ENCODE data around the gene CUL3.

Gene CUL3

DNA sequence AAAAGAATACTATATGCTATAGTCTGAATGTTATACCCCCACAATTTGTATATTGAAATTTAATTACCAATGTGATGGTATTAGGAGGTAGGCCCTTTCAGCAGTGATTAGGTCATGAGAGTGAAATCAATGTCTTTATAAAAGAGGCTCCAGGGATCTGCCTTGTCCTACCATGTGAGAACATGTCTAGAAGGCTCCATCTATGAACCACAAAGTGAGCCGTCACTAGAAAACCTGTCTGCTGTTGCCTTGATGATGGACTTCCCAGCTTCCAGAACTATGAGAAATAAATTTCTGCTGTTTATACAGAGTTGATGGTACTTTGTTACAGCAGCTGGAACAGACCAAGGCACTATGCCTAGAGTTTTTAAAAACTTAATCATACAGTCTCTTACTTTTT lies 136.9 kb downstream of the CUL3 start:
- H3K9ac ChIP-seq = no peak overlapping the region
- H3K27ac ChIP-seq = no peak overlapping the region
- TF ChIP-seq, protein P1, sequence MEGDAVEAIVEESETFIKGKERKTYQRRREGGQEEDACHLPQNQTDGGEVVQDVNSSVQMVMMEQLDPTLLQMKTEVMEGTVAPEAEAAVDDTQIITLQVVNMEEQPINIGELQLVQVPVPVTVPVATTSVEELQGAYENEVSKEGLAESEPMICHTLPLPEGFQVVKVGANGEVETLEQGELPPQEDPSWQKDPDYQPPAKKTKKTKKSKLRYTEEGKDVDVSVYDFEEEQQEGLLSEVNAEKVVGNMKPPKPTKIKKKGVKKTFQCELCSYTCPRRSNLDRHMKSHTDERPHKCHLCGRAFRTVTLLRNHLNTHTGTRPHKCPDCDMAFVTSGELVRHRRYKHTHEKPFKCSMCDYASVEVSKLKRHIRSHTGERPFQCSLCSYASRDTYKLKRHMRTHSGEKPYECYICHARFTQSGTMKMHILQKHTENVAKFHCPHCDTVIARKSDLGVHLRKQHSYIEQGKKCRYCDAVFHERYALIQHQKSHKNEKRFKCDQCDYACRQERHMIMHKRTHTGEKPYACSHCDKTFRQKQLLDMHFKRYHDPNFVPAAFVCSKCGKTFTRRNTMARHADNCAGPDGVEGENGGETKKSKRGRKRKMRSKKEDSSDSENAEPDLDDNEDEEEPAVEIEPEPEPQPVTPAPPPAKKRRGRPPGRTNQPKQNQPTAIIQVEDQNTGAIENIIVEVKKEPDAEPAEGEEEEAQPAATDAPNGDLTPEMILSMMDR (IDR thresholded peaks at IDR 0.05) = no peak

DNA sequence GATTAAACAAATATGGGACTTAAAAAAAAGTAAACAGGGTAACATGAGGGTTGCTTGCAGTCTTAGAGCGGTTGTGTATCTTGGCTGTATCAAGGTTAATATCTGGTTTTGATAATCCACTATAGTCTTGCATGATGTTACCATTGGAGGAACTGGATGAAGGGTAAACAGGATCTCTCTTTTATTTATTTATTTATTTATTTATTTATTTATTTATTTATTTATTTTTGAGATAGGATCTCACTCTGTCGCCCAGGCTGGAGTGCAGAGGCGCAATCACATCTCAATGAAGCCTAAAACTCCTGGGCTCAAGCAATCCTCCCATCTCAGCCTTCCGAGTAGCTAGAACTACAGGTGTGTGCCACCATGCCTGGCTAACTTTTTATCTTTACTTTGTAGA lies 140.4 kb downstream of the CUL3 start:
- H3K4me3 ChIP-seq (ENCODE audit: low read depth, low read length) = no peak overlapping the region
- TF ChIP-seq, protein P1 (IDR thresholded peaks at IDR 0.05) = no peak
- H3K4me1 ChIP-seq = no peaks in the 10 kb centered on the region
- H3K4me2 ChIP-seq (ENCODE audit: low read length) = no peak overlapping the region
- no peak overlapping the region for H2AFZ ChIP-seq
- no peak overlapping the region for H3K9ac ChIP-seq
- H3K79me2 ChIP-seq = no peaks in the 10 kb centered on the region
- H3K27me3 ChIP-seq (ENCODE audit: control insufficient read depth, insufficient read depth, low read length) = no peaks in the 10 kb centered on the region
- no peaks in the 10 kb centered on the region for H3K9me3 ChIP-seq (ENCODE audit: control insufficient read depth, low read length)
- no peak overlapping the region for H3K27ac ChIP-seq
- no peaks in the 10 kb centered on the region for H3K36me3 ChIP-seq (ENCODE audit: control insufficient read depth, insufficient read depth, low read length)

More for the DNA sequence above, 136.9 kb downstream of the CUL3 start:
- H3K9me3 ChIP-seq (ENCODE audit: control insufficient read depth, low read length) = no peaks in the 10 kb centered on the region
- H3K36me3 ChIP-seq (ENCODE audit: control insufficient read depth, insufficient read depth, low read length) = no peaks in the 10 kb centered on the region
- peak overlapping the region; percentile 11 for H2AFZ ChIP-seq
- no peak overlapping the region for H3K4me3 ChIP-seq (ENCODE audit: low read depth, low read length)
- H3K4me2 ChIP-seq (ENCODE audit: low read length) = no peak overlapping the region
- no peaks in the 10 kb centered on the region for H3K4me1 ChIP-seq
- H3K27me3 ChIP-seq (ENCODE audit: control insufficient read depth, insufficient read depth, low read length) = no peaks in the 10 kb centered on the region
- H3K79me2 ChIP-seq = no peaks in the 10 kb centered on the region

DNA sequence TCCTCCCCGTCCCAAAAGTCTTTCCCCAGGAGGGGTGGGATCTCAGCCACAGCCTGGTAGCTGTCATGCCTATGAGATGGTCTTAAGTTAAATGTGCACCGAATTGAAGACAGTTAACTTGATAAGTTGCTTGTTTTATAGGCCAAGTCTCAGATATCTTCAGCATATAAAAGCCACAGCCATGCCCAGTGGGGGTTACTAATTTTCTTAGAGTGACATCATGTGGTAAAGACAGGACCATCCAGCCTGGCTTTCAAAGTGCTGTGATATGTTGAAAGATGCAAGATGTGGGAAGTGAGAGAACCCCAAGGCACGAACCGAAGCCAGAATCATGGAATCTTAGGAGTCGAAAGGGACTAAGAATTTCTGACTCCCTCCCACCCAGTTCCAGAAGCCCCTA lies 141.1 kb downstream of the CUL3 start:
- no peaks in the 10 kb centered on the region for H3K4me1 ChIP-seq
- no peak overlapping the region for H3K27ac ChIP-seq
- no peaks in the 10 kb centered on the region for H3K27me3 ChIP-seq (ENCODE audit: control insufficient read depth, insufficient read depth, low read length)
- no peaks in the 10 kb centered on the region for H3K79me2 ChIP-seq
- H3K36me3 ChIP-seq (ENCODE audit: control insufficient read depth, insufficient read depth, low read length) = no peaks in the 10 kb centered on the region
- no peak overlapping the region for H3K9ac ChIP-seq
- H3K4me2 ChIP-seq (ENCODE audit: low read length) = no peak overlapping the region
- H2AFZ ChIP-seq = peak overlapping the region; percentile 35
- no peaks in the 10 kb centered on the region for H3K9me3 ChIP-seq (ENCODE audit: control insufficient read depth, low read length)
- H3K4me3 ChIP-seq (ENCODE audit: low read depth, low read length) = no peak overlapping the region
- TF ChIP-seq, protein P1 (IDR thresholded peaks at IDR 0.05) = peak; percentile 41

DNA sequence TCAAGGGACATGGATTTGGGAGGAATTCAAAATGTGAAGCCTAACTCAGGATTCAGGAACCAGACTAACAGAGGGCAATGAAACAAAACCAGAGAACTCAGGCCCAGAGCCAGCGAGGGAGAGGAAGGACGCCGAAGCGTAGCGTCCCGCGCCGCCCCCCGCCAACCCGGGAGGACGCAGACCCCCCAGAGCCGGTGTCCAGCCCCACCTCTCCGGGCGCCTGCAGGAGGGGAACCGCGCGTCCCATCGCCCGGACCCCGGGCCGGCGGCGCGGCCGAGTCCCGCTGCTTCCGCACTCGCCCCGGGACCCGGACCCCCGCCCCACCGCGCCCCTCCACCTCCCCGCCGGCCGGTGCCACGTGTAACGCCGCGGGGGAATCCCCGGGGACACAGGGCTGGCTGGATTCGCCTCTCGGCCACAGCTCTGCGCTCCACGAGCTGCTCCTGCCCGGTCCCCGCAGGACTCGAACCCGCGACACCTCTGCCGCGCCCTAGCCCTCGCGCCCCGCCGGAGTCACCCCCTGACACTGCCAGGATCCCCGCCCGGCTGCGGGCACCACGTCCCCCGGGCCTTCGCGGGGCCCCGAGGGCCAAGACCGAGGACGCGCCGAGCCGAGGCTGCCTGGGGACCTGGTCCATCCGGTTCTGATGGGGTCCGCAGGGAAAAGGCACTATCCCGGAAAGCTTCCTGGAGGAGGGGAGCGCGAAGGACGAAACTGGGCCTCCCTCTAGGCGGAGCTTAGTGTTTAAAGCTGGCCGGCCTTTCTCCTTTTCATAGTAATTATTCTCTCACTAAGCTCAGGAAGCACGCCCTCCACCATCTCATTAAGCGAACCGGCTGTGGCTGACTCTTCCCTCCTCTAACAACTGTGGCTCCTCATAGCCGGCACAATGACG lies 142.8 kb downstream of the CUL3 start:
- peak overlapping the region; percentile 80 for H2AFZ ChIP-seq
- no peaks in the 10 kb centered on the region for H3K27me3 ChIP-seq (ENCODE audit: control insufficient read depth, insufficient read depth, low read length)
- H3K4me2 ChIP-seq (ENCODE audit: low read length) = peak overlapping the region; percentile 49
- H3K4me1 ChIP-seq = no peaks in the 10 kb centered on the region
- no peak overlapping the region for H3K9ac ChIP-seq
- no peak overlapping the region for H3K27ac ChIP-seq
- no peaks in the 10 kb centered on the region for H3K79me2 ChIP-seq
- peak overlapping the region; percentile 22 for H3K4me3 ChIP-seq (ENCODE audit: low read depth, low read length)
- H3K9me3 ChIP-seq (ENCODE audit: control insufficient read depth, low read length) = no peaks in the 10 kb centered on the region
- TF ChIP-seq, protein P1 (IDR thresholded peaks at IDR 0.05) = no peak
- no peaks in the 10 kb centered on the region for H3K36me3 ChIP-seq (ENCODE audit: control insufficient read depth, insufficient read depth, low read length)

DNA sequence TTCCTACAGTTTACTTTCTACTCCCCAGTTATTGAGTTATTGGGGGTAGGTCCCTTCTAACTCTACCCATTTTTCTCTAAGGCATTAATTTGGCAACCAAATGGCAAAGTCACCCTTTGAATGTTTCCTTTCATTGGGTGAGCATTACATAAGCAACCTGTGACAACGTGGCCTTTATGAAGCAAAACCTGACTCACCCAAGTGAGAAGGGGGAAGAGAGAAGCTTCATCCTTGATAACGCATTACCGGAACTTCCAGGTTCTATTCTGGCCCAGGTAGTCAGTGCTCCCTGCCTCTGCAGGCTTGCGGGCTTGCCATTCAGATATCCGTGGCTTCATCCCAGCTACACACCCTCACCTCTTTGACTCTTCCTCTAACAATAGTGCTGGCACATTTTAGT lies 144.2 kb downstream of the CUL3 start:
- Histone ChIP-seq H2AFZ (peak overlapping the region; percentile 8), H3K4me1 (no peaks in the 10 kb centered on the region), H3K36me3 (ENCODE audit: control insufficient read depth, insufficient read depth, low read length) (no peaks in the 10 kb centered on the region), H3K9ac (no peak overlapping the region), H3K4me2 (ENCODE audit: low read length) (no peak overlapping the region), H3K79me2 (no peaks in the 10 kb centered on the region), H3K27me3 (ENCODE audit: control insufficient read depth, insufficient read depth, low read length) (no peaks in the 10 kb centered on the region), H3K4me3 (ENCODE audit: low read depth, low read length) (no peak overlapping the region), H3K27ac (no peak overlapping the region), H3K9me3 (ENCODE audit: control insufficient read depth, low read length) (no peaks in the 10 kb centered on the region)
- TF ChIP-seq, protein P1 (IDR thresholded peaks at IDR 0.05) = no peak

All from parathyroid adenoma (tissue), 2 donors.